K562 (cell line): ENCODE measurements around the gene YPEL5. TPM values are rescaled to one million over a fixed set of nuclear protein-coding genes. Genes with fewer than 3 reads are reported as not detected.
A peak's percentile ranks its signal among the peaks of the same experiment; 100 is the strongest.

ENCODE experiments used
- ATAC-seq: fragments of 200-7000 bp; cut with Tn5 transposase; 3 replicates; pipeline ENCODE4 v1.9.1; 2020; ENCODE audit warnings: moderate library complexity
- BruUV-seq: library from RNA; stranded (reverse); fragments of 400-500 nt; replicated peaks from 2 replicates; lab custom pipeline; 2021; lab: Mats Ljungman, UMichigan
- CTCF ChIA-PET: fragments of 300-600 bp; formaldehyde crosslinking; extraction: SDS; loops from one replicate; lab custom pipeline; 2021; ENCODE audit warnings: low intra/inter-chr PET ratio; lab: Yijun Ruan, JAX
- POLR2A ChIA-PET: fragments of 300-600, 350-650 bp; sonication (Branson Sonifier 250); formaldehyde crosslinking; extraction: SDS; loops from one replicate; lab custom pipeline; 2021; ENCODE audit warnings: antibody characterized with exemption, inconsistent platforms; lab: Yijun Ruan, JAX
- DNase-seq, 4 experiments: peaks; one replicate each; pipeline versions ENCODE4 v3.0.0 to v3.0.0-alpha.2; 2011 to 2018; ENCODE audit warnings: low spot score in 3 of 4, mixed read lengths in 3 of 4; ENCODE audit errors: extremely low read depth in 1 of 4
- FAIRE-seq: peaks from 2 replicates; lab custom pipeline; 2011; peaks lifted over from hg19 to GRCh38; lab: Jason Lieb, UNC
- H2AFZ ChIP-seq: 2 replicates; pipeline ENCODE4 v1.6.0; 2011; ENCODE audit warnings: low read depth, low read length, control low read depth, inconsistent platforms
- H3K27ac ChIP-seq: fragments of 200-600 bp; 3 replicates; pipeline ENCODE4 v1.8.0; 2011; ENCODE audit warnings: low read depth, mild to moderate bottlenecking, control low read depth, inconsistent platforms, low read length, moderate library complexity, mixed read lengths; ENCODE audit errors: extremely low read depth
- H3K27me3 ChIP-seq, 2 experiments: fragments of 300-600 bp in 1 of 2; 2 replicates in 1 of 2; 3 replicates in 1 of 2; pipeline versions ENCODE4 v1.6.0 to v1.8.0; 2011; ENCODE audit warnings: inconsistent platforms in 2 of 2, low read length in 2 of 2, mild to moderate bottlenecking in 1 of 2, mixed read lengths in 1 of 2, moderate library complexity in 1 of 2; ENCODE audit not compliant: control insufficient read depth in 2 of 2, insufficient read depth in 2 of 2
- H3K36me3 ChIP-seq: fragments of 300-600 bp; 3 replicates; pipeline ENCODE4 v1.8.0; 2011; ENCODE audit warnings: mild to moderate bottlenecking, low read length, inconsistent platforms; ENCODE audit not compliant: control insufficient read depth, insufficient read depth
- H3K4me1 ChIP-seq, 2 experiments: fragments of 200-600 bp in 1 of 2; replicated peaks in 1 of 2; 2 replicates in 1 of 2; 3 replicates in 1 of 2; pipeline versions ENCODE4 v1.5.1 to v1.8.0; 2011; ENCODE audit warnings: inconsistent platforms in 2 of 2, low read length in 2 of 2, mild to moderate bottlenecking in 1 of 2, mixed read lengths in 1 of 2, moderate library complexity in 1 of 2; ENCODE audit not compliant: control insufficient read depth in 2 of 2, insufficient read depth in 2 of 2
- H3K4me2 ChIP-seq: 2 replicates; pipeline ENCODE4 v1.6.1; 2011; ENCODE audit warnings: low read length, control low read depth, inconsistent platforms, mixed read lengths; ENCODE audit not compliant: insufficient read depth
- H3K4me3 ChIP-seq: fragments of 200-600 bp; sonication (generic), shearing (Covaris generic); 2 replicates; pipeline ENCODE4 v1.5.1; 2016; ENCODE audit warnings: control low read depth, inconsistent platforms
- H3K79me2 ChIP-seq: fragments of 200-600 bp; 3 replicates; pipeline ENCODE4 v1.8.0; 2011; ENCODE audit warnings: low read length, inconsistent platforms; ENCODE audit not compliant: control insufficient read depth, insufficient read depth
- H3K9ac ChIP-seq, 2 experiments: 2 replicates each; pipeline versions ENCODE4 v1.6.0 to v1.6.1; 2011; ENCODE audit warnings: low read depth in 2 of 2, low read length in 2 of 2, control low read depth in 1 of 2, inconsistent platforms in 1 of 2, mild to moderate bottlenecking in 1 of 2, mixed read lengths in 1 of 2; ENCODE audit not compliant: insufficient read depth in 1 of 2
- H3K9me1 ChIP-seq: one replicate; pipeline ENCODE4 v1.6.0; 2011; ENCODE audit warnings: inconsistent platforms, mild to moderate bottlenecking, low read length, moderate library complexity; ENCODE audit not compliant: control insufficient read depth, insufficient read depth
- H3K9me3 ChIP-seq: replicated peaks from 2 replicates; pipeline ENCODE4 v1.5.1; 2011; ENCODE audit warnings: low read depth, low read length, inconsistent platforms; ENCODE audit not compliant: control insufficient read depth, insufficient read depth
- H4K20me1 ChIP-seq: replicated peaks from 2 replicates; pipeline ENCODE4 v1.6.1; 2011; ENCODE audit warnings: low read length, inconsistent platforms, mixed read lengths; ENCODE audit not compliant: control insufficient read depth, insufficient read depth
- CBFA2T3 ChIP-seq: fragments of 450-650 bp; IDR thresholded peaks from 2 replicates; pipeline ENCODE4 v1.6.1; 2017
- FOSL1 ChIP-seq: fragments of 200-800 bp; sonication (Bioruptor generic); conservative IDR thresholded peaks from 2 replicates; pipeline ENCODE4 v1.6.1; 2016; ENCODE audit warnings: missing genetic modification characterization, missing compliant biosample characterization
- FOXJ3 ChIP-seq: sonication (generic); formaldehyde crosslinking; IDR thresholded peaks from 2 replicates; pipeline ENCODE4 v1.4.0; 2020; ENCODE audit warnings: mild to moderate bottlenecking, missing genetic modification reagents
- MEIS2 ChIP-seq: fragments of 450-650 bp; IDR thresholded peaks from 2 replicates; pipeline ENCODE4 v1.6.1; 2014; ENCODE audit warnings: mild to moderate bottlenecking; ENCODE audit not compliant: partially characterized antibody
- NFIC ChIP-seq: fragments of 450-650 bp; IDR thresholded peaks from 2 replicates; pipeline ENCODE4 v1.6.1; 2017; ENCODE audit warnings: mild to moderate bottlenecking, inconsistent platforms
- PBX2 ChIP-seq, 2 experiments: IDR thresholded peaks in 1 of 2; conservative IDR thresholded peaks in 1 of 2; 2 replicates each; pipeline ENCODE4 v1.6.1; 2016; ENCODE audit warnings: low read depth in 2 of 2, mild to moderate bottlenecking in 1 of 2, missing compliant biosample characterization in 1 of 2, missing genetic modification characterization in 1 of 2, moderate library complexity in 1 of 2
- PCBP2 ChIP-seq: fragments of 200-400 bp; formaldehyde crosslinking; IDR thresholded peaks from 2 replicates; pipeline ENCODE4 v1.6.1; 2018; ENCODE audit warnings: low read length, low read depth, mild to moderate bottlenecking, moderate library complexity; ENCODE audit not compliant: poor library complexity, severe bottlenecking
- WGBS: fragments of 100-300 bp; shearing (Covaris generic); methylation state at CpG from one replicate; pipeline ENCODE4 v1.1.6; 2016; ENCODE audit warnings: low coverage, mixed read lengths; ENCODE audit not compliant: insufficient coverage; ENCODE audit errors: missing lambda C conversion rate; 5-methylcytosine and 5-hydroxymethylcytosine counted together
- in situ Hi-C: fragments of 300-500 bp; cut with MboI; formaldehyde crosslinking; loops from 4 replicates; pipeline ENCODE4 v1.15.0; 2018; ENCODE audit warnings: inconsistent platforms, mixed read lengths
- intact Hi-C: fragments of 100-400 bp; cut with micrococcal nuclease; formaldehyde crosslinking; loops from 2 replicates; pipeline ENCODE4 v1.14.2; 2022
- polyA plus RNA-seq, 8 experiments: library from polyadenylated mRNA; depleted of rRNA in 4 of 8; stranded (reverse) in 5 of 8; unstranded in 3 of 8; fragments of >200 nt; fragmentation: Nextera tagmentation in 2 of 8; fragmentation: Illumina TruSeq in 1 of 8; extraction: Ambion mirVana in 2 of 8; extraction: Trizol in 1 of 8; gene quantifications; 2 replicates each; pipeline versions ENCODE4 v1.2.1 to v1.2.3, GENCODE V29; 2011 to 2014; ENCODE audit warnings: inconsistent platforms in 1 of 8, missing spikeins in 1 of 8
- total RNA-seq, 7 experiments: library from RNA; depleted of rRNA in 6 of 7; stranded (reverse); fragments of >200 nt in 6 of 7; fragmentation: Illumina TruSeq in 2 of 7; extraction: Trizol in 2 of 7; gene quantifications; 2 replicates each; pipeline versions ENCODE4 v1.2.1 to v1.2.3, GENCODE V29; 2011 to 2021; ENCODE audit warnings: low replicate concordance in 1 of 7
- TF ChIP-seq, protein P1 (sequence below), 2 experiments: fragments of 450-650 bp; formaldehyde crosslinking in 1 of 2; IDR thresholded peaks; 2 replicates each; pipeline versions ENCODE4 v1.4.0 to v1.6.1; 2014 to 2020; ENCODE audit warnings: mild to moderate bottlenecking in 2 of 2, borderline replicate concordance in 1 of 2, low read depth in 1 of 2

The YPEL5 gene
- total and polyA plus RNA-seq, 9 of the 15 experiments (the other 6 are each of a cell fraction or from before 2014, with no cell fraction given): 5.4 to 34.4 (median 12.3) TPM

DNA sequence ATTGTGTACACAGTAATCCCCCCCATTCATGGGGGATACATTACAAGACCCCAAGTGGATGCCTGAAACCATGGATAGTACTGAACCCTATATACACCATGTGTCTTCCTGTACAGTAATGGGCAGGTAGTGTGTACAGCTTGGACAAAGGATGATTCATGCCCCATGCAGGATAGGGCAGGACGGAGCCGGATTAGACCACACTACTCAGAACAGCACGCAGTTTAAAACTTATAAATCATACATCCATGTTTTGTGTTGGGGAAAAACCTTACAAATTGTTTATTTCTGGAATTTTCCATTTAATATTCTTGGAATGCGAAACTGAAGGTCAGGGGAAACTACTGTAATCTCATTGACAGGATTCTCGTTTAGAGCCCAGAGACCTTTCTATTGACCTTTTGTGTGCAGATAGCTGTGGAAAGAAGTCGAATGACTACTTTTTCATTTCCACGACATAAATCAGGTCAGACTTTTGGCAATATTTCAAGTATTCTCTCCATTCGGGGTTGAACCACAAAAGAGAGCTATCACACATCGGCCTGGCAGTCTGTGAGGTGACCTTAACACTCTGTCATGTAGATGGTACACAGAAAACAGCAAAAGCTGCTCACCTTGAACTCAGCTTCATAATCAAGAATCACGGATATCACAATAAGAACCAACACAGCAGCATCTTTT lies 9.9 kb upstream of the YPEL5 start:
- TF ChIP-seq FOXJ3 (no peak), CBFA2T3 (0 out of 2 replicates have a peak, but pooled peaks have one; percentile 4), PBX2 (CRISPR knock-in tag; IDR thresholded peaks at IDR 0.05; ENCODE audit: low read depth) (no peak), PBX2 (tag; conservative IDR thresholded peaks at IDR 0.05; ENCODE audit: low read depth) (0 out of 2 replicates have a peak, but pooled peaks have one; percentile 16), FOSL1 (tag) (peak; percentile 56), MEIS2 (peak; percentile 64), PCBP2 (no peak), NFIC (peak; percentile 41; the same call in 1 of the 2 replicates)
- TF ChIP-seq, protein P1, sequence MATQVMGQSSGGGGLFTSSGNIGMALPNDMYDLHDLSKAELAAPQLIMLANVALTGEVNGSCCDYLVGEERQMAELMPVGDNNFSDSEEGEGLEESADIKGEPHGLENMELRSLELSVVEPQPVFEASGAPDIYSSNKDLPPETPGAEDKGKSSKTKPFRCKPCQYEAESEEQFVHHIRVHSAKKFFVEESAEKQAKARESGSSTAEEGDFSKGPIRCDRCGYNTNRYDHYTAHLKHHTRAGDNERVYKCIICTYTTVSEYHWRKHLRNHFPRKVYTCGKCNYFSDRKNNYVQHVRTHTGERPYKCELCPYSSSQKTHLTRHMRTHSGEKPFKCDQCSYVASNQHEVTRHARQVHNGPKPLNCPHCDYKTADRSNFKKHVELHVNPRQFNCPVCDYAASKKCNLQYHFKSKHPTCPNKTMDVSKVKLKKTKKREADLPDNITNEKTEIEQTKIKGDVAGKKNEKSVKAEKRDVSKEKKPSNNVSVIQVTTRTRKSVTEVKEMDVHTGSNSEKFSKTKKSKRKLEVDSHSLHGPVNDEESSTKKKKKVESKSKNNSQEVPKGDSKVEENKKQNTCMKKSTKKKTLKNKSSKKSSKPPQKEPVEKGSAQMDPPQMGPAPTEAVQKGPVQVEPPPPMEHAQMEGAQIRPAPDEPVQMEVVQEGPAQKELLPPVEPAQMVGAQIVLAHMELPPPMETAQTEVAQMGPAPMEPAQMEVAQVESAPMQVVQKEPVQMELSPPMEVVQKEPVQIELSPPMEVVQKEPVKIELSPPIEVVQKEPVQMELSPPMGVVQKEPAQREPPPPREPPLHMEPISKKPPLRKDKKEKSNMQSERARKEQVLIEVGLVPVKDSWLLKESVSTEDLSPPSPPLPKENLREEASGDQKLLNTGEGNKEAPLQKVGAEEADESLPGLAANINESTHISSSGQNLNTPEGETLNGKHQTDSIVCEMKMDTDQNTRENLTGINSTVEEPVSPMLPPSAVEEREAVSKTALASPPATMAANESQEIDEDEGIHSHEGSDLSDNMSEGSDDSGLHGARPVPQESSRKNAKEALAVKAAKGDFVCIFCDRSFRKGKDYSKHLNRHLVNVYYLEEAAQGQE (IDR thresholded peaks at IDR 0.05; ENCODE audit: borderline replicate concordance): peak; percentile 73
- TF ChIP-seq, protein P1 (CRISPR knock-in tag; IDR thresholded peaks at IDR 0.05; ENCODE audit: low read depth): no peak
- no TSS peak for BruUV-seq
- no peak for DNase-seq
- in situ Hi-C loops (no loop called here), intact Hi-C loops (no loop called here)
- H3K27ac ChIP-seq: no peak overlapping the region
- ATAC-seq: peak; percentile 56; the same call in 1 of the 3 replicates
- peaks cover 19 to 23% of the 10 kb centered on the region in 2 experiments; a peak in 4 of 5 replicates for H3K27me3 ChIP-seq
- H3K36me3 ChIP-seq: no peaks in the 10 kb centered on the region
- H3K4me2 ChIP-seq: no peak overlapping the region
- no peak overlapping the region for H3K4me3 ChIP-seq
- H3K9me3 ChIP-seq: no peaks in the 10 kb centered on the region
- POLR2A ChIA-PET: interaction anchor here (0.6 to 2.9 kb wide), 2 partner anchors 10 to 298 kb away, joined by 4 to 11 read pairs; partner anchors contain the start of gene YPEL5
- CTCF ChIA-PET: no interaction called here
- no peaks in the 10 kb centered on the region for H4K20me1 ChIP-seq
- 9% methylated on average over 10 of the region's 10 CpGs for WGBS
- FAIRE-seq: no peak
- H3K79me2 ChIP-seq: no peaks in the 10 kb centered on the region
- no peak overlapping the region for H2AFZ ChIP-seq
- H3K9ac ChIP-seq: no peak overlapping the region
- no peaks in the 10 kb centered on the region for H3K9me1 ChIP-seq
- H3K4me1 ChIP-seq: no peaks in the 10 kb centered on the region
